Heart left ventricle (tissue), 16 donors: ENCODE results near the gene ERGIC1. TPM values are rescaled to one million over a fixed set of nuclear protein-coding genes. Genes with fewer than 3 reads are reported as not detected.

Experiments
- ATAC-seq, 4 donors: fragments of 200-7000 bp; cut with Tn5 transposase; one replicate each; pipeline ENCODE4 v1.9.1; 2020 to 2022; ENCODE audit warnings: moderate library complexity in 4 of 4, mild to moderate bottlenecking in 3 of 4, moderate number of reproducible peaks in 1 of 4
- DNase-seq, 5 donors: peaks; one replicate each; pipeline ENCODE4 v3.0.0-alpha.2; 2020
- H3K27ac ChIP-seq, 12 donors: fragments of 200-600 bp; sonication (generic) in 4 of 12; one replicate each; pipeline versions ENCODE4 v1.5.0 to v1.8.0; 2016 to 2022; ENCODE audit warnings: mild to moderate bottlenecking in 2 of 12
- H3K27me3 ChIP-seq, 9 donors: fragments of 200-600 bp; sonication (generic) in 2 of 9; one replicate each; pipeline versions ENCODE4 v1.5.1 to v1.8.0; 2016 to 2022; ENCODE audit warnings: mild to moderate bottlenecking in 3 of 9
- H3K36me3 ChIP-seq, 9 donors: fragments of 200-600 bp; sonication (generic) in 2 of 9; one replicate each; pipeline versions ENCODE4 v1.5.0 to v1.8.0; 2018 to 2022; ENCODE audit warnings: mild to moderate bottlenecking in 2 of 9
- H3K4me1 ChIP-seq, 12 donors: fragments of 200-600 bp; sonication (generic) in 4 of 12; one replicate each; pipeline versions ENCODE4 v1.5.0 to v1.8.0; 2016 to 2022; ENCODE audit warnings: mild to moderate bottlenecking in 3 of 12
- H3K4me3 ChIP-seq, 12 donors: fragments of 200-600 bp; sonication (generic) in 4 of 12; one replicate each; pipeline versions ENCODE4 v1.5.0 to v1.8.0; 2017 to 2022; ENCODE audit warnings: mild to moderate bottlenecking in 9 of 12, moderate library complexity in 4 of 12
- H3K9me3 ChIP-seq, 12 donors: fragments of 200-600 bp; sonication (generic) in 4 of 12; one replicate each; pipeline versions ENCODE4 v1.5.0 to v1.8.0; 2016 to 2022; ENCODE audit warnings: mild to moderate bottlenecking in 1 of 12
- POLR2A ChIP-seq, 2 donors: fragments of 450-650 bp; IDR thresholded peaks; one replicate each; pipeline ENCODE4 v1.6.1; 2017; ENCODE audit warnings: antibody characterized with exemption in 2 of 2, mild to moderate bottlenecking in 2 of 2, moderate library complexity in 2 of 2
- WGBS, 4 donors: extraction: QIAGEN DNeasy Blood & Tissue Kit in 2 of 4; methylation state at CpG; one replicate each; pipeline versions ENCODE4 v1.1.5 to v1.1.7; 2013 to 2018; 5-methylcytosine and 5-hydroxymethylcytosine counted together
- intact Hi-C, 10 donors: fragments of 100-400 bp; cut with DNase I; formaldehyde crosslinking; loops; one replicate each; pipeline versions ENCODE4 v1.11.1 to v1.14.2; 2022
- polyA plus RNA-seq, 2 donors: library from polyadenylated mRNA; stranded (reverse); fragments of 200-250 nt; gene quantifications; one replicate each; pipeline ENCODE4 v1.2.3, GENCODE V29; 2013
- total RNA-seq, 9 donors: library from RNA; depleted of rRNA in 2 of 9; stranded (reverse); fragments of >200 nt in 2 of 9; fragmentation: NEBNext Ultra II Directional in 3 of 9; extraction: Animal tissue kit (Norgen Biotek cat#: 25700) in 3 of 9; gene quantifications; one replicate each; pipeline versions ENCODE4 v1.1.0 to v1.2.4, GENCODE V29; 2016 to 2023
- TF ChIP-seq, protein P1 (sequence below), 12 donors: fragments of 200-600 bp; sonication (generic) in 4 of 12; IDR thresholded peaks; one replicate each; pipeline versions ENCODE4 v1.5.0 to v1.8.0; 2018 to 2022; ENCODE audit warnings: antibody characterized with exemption in 12 of 12, mild to moderate bottlenecking in 5 of 12
- donor health status: ischemic (EF 13 %, LVEDD 7.1; RV severe dilation, severe dysfunction).
- donor health status: healthy with polysubstance abuse.
- donor health status: DM: no; HTN: yes; CAD: no.
- donor health status: DM: no; HTN: no; CAD: no.
- donor health status: ischemic (EF 25% LVEDD 6.9; RV normal size, moderate dysfunction).
- donor health status: ischemic (EF 25% LVEDD 5.7; RV mildly dilated, moderate dysfunction).
- donor health status: healthy.
- donor health status: DM: yes; HTN: yes; CAD: no.
- donor health status: ischemic (EF 35%, LVEDD 5.7; RV mildly dilated, moderate dysfunction).
- donor health status: nonischemic (EF 11% LVEDD 7.7; RV severe dilation, severe dysfunction).
- donor health status: DM: yes; HTN: yes; CAD: no.
- donor health status: PGD.
- donor health status: ischemic (EF 29% LVEDD 5.4; RV normal size, mild dysfunction).
- donor health status: nonischemic (EF 23%, LVEDD 6.1; RV moderate dilation, normal function).

ERGIC1 gene
- total and polyA plus RNA-seq, 11 donors = 66.6 to 115 (median 84.9) TPM

- 79 to 88% (median 83%) methylated on average over 8 of the region's 8 CpGs for WGBS, 4 donors
- peak in 1 of 5 donors; percentile 48 for DNase-seq
- peak overlapping the region in 7 of 12 donors; percentile 4 to 83 (median 37) for H3K27ac ChIP-seq
- TF ChIP-seq, protein P1, sequence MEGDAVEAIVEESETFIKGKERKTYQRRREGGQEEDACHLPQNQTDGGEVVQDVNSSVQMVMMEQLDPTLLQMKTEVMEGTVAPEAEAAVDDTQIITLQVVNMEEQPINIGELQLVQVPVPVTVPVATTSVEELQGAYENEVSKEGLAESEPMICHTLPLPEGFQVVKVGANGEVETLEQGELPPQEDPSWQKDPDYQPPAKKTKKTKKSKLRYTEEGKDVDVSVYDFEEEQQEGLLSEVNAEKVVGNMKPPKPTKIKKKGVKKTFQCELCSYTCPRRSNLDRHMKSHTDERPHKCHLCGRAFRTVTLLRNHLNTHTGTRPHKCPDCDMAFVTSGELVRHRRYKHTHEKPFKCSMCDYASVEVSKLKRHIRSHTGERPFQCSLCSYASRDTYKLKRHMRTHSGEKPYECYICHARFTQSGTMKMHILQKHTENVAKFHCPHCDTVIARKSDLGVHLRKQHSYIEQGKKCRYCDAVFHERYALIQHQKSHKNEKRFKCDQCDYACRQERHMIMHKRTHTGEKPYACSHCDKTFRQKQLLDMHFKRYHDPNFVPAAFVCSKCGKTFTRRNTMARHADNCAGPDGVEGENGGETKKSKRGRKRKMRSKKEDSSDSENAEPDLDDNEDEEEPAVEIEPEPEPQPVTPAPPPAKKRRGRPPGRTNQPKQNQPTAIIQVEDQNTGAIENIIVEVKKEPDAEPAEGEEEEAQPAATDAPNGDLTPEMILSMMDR (IDR thresholded peaks at IDR 0.05) = no peak
- no peak for TF ChIP-seq POLR2A (IDR thresholded peaks at IDR 0.05)
- peaks cover 0 to 69% (median 45%) of the 10 kb centered on the region in 12 donors for H3K4me1 ChIP-seq
- no peaks in the 10 kb centered on the region for H3K27me3 ChIP-seq
- H3K4me3 ChIP-seq = no peak overlapping the region
- peaks cover 0 to 8% (median 0%) of the 10 kb centered on the region in 12 donors for H3K9me3 ChIP-seq
- ATAC-seq = peak in 2 of 4 donors; percentile 25 to 47
- H3K36me3 ChIP-seq = peaks cover 0 to 7% (median 0%) of the 10 kb centered on the region in 9 donors
- intact Hi-C loops = no loop called here
These were observed 47.8 kb downstream of the ERGIC1 start for GRCh38 chr5:172881691-172882370.

- Histone ChIP-seq H3K9me3 (peaks cover 0 to 8% (median 0%) of the 10 kb centered on the region in 12 donors), H3K4me1 (peaks cover 0 to 70% (median 50%) of the 10 kb centered on the region in 12 donors), H3K27ac (peak overlapping the region in 3 of 12 donors; percentile 21 to 79 (median 47)), H3K36me3 (peaks cover 0 to 7% (median 0%) of the 10 kb centered on the region in 9 donors), H3K27me3 (no peaks in the 10 kb centered on the region), H3K4me3 (no peak overlapping the region)
- TF ChIP-seq, protein P1 (IDR thresholded peaks at IDR 0.05) = no peak
- TF ChIP-seq POLR2A (IDR thresholded peaks at IDR 0.05) = no peak
- DNase-seq = no peak
- no peak for ATAC-seq
- WGBS, 4 donors = 69 to 78% (median 76%) methylated on average over 3 of the region's 3 CpGs
- intact Hi-C loops = no loop called here
These were observed 49.0 kb downstream of the ERGIC1 start for GRCh38 chr5:172883066-172883465.

DNA sequence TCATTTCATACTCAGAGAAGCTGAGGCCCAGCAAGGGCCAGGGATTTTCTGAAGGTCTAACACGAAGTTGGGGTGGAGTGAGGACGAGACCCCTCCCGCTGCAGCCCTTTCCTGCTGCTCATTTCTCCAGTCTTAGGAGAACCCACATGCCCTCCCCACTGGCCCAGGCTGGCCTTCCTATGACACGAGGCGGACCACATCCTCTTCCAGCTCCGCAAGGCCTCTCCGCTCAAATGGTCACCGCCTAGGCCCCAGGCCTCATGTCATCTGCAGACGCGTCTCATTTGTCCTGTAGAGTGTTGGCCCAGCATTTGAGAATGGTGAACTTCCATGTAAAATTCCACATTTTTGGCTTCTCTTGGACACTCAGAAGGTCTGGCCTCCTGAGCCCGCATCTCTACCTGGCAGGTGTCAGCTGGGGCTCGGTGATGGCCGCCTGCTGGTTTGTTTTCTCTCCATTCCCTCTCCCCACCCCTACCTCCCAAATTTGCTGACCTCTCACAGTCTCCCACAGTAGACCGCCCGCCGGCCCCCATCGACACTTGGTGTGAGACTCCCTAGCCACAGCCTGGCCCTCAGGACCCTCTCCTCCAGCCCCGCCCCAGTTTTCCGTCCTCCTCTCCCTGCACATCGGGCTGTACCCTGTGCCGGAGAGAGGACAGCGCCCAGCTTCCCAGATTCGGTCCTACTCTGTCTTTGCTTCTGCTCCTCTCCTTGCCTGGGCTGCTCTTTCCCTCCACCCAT is 51.7 kb downstream of the ERGIC1 start:
- peak overlapping the region in 9 of 12 donors; percentile 0 to 93 (median 90) for H3K27ac ChIP-seq
- H3K36me3 ChIP-seq = peaks cover 0 to 29% (median 12%) of the 10 kb centered on the region in 9 donors
- H3K4me3 ChIP-seq = no peak overlapping the region
- WGBS, 4 donors = 79 to 84% (median 81%) methylated on average over 22 to 23 of the region's 23 CpGs
- TF ChIP-seq, protein P1 (IDR thresholded peaks at IDR 0.05) = no peak
- no peak for TF ChIP-seq POLR2A (IDR thresholded peaks at IDR 0.05)
- intact Hi-C loops = no loop called here
- H3K9me3 ChIP-seq = peaks cover 0 to 8% (median 0%) of the 10 kb centered on the region in 12 donors
- peaks cover 0 to 60% (median 36%) of the 10 kb centered on the region in 12 donors for H3K4me1 ChIP-seq
- H3K27me3 ChIP-seq = no peaks in the 10 kb centered on the region
- peak in 2 of 4 donors; percentile 40 to 45 for ATAC-seq
- peak in 4 of 5 donors; percentile 50 to 59 (median 56) for DNase-seq

DNA sequence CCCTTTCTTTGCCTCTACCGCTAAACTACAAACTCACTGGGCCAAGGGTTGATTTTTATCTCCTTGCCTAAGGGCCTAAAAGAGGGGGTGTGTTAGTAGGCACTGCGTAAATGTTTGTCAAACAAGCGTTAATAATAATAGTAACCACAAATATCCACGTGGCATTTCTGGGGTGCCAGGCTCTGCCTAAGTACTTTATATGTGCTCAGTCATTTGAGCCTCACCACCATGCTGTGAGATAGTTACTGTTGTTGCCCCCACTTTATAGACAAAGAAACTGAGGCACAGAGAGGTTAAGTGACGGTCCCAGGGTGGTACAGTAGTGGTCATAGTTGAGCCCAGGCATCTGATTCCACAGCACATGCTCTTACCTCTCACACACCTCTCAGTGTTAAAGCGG is 52.4 kb downstream of the ERGIC1 start:
- H3K9me3 ChIP-seq = peaks cover 0 to 8% (median 0%) of the 10 kb centered on the region in 12 donors
- no peak overlapping the region for H3K4me3 ChIP-seq
- H3K36me3 ChIP-seq = peaks cover 0 to 30% (median 12%) of the 10 kb centered on the region in 9 donors
- intact Hi-C loops = no loop called here
- WGBS, 4 donors = 87 to 96% (median 90%) methylated on average over 6 of the region's 6 CpGs
- ATAC-seq (no peak), DNase-seq (no peak)
- TF ChIP-seq, protein P1 (IDR thresholded peaks at IDR 0.05) = no peak
- TF ChIP-seq POLR2A (IDR thresholded peaks at IDR 0.05) = no peak
- H3K27ac ChIP-seq = peak overlapping the region in 11 of 12 donors; percentile 58 to 93 (median 88)
- H3K27me3 ChIP-seq = no peaks in the 10 kb centered on the region
- H3K4me1 ChIP-seq = peaks cover 0 to 64% (median 42%) of the 10 kb centered on the region in 12 donors
